H1 (cell line): Measurements from ENCODE around the gene ATP9B. TPM values are rescaled to one million over a fixed set of nuclear protein-coding genes. Genes with fewer than 3 reads are reported as not detected.

Experiments used
- SP1 ChIP-seq: IDR thresholded peaks from 2 replicates; pipeline ENCODE4 v1.6.1; 2011; ENCODE audit warnings: low read depth, low read length
- polyA plus RNA-seq, 7 experiments: library from polyadenylated mRNA; depleted of rRNA in 3 of 7; stranded (reverse) in 5 of 7; unstranded in 2 of 7; fragments of >200 nt in 5 of 7; fragments of 200-250 nt in 2 of 7; gene quantifications; 1 replicate in 5 of 7; 2 replicates in 1 of 7; 4 replicates in 1 of 7; pipeline versions ENCODE4 v1.2.1 to v1.2.3, GENCODE V29; 2011 to 2013; ENCODE audit warnings: missing spikeins in 2 of 7, mixed read lengths in 2 of 7
- total RNA-seq: library from RNA; stranded (reverse); fragmentation: NEBNext Ultra II Directional; extraction: Animal tissue kit (Norgen Biotek cat#: 25700); gene quantifications from 2 replicates; pipeline ENCODE4 v1.2.1, GENCODE V29; 2021

Gene ATP9B
- total and polyA plus RNA-seq, 2 of the 8 experiments (the other 6 are each of a cell fraction or from before 2014, with no cell fraction given), result 15.1 to 21.7 TPM

- peak; percentile 67; the same call in 1 of the 2 replicates for TF ChIP-seq SP1
- TF ChIP-seq, all 59 proteins: peak for 28
Measured at GRCh38 chr18:79068937-79069716, at the start of gene ATP9B (continued).
